Activated T-cell treated with anti-CD3 and anti-CD28 coated beads for 1 hour (primary cell): ENCODE measurements around the gene STX5.
"Not testable (repeated sequence)": the region's sequence is repeated elsewhere in the genome, so short reads cannot be mapped to it uniquely, and the experiment has no call there.

Experiments
- DNase-seq: peaks from one replicate; pipeline ENCODE4 v3.0.0-alpha.2; 2020; ENCODE audit warnings: low read depth

Gene STX5

DNA sequence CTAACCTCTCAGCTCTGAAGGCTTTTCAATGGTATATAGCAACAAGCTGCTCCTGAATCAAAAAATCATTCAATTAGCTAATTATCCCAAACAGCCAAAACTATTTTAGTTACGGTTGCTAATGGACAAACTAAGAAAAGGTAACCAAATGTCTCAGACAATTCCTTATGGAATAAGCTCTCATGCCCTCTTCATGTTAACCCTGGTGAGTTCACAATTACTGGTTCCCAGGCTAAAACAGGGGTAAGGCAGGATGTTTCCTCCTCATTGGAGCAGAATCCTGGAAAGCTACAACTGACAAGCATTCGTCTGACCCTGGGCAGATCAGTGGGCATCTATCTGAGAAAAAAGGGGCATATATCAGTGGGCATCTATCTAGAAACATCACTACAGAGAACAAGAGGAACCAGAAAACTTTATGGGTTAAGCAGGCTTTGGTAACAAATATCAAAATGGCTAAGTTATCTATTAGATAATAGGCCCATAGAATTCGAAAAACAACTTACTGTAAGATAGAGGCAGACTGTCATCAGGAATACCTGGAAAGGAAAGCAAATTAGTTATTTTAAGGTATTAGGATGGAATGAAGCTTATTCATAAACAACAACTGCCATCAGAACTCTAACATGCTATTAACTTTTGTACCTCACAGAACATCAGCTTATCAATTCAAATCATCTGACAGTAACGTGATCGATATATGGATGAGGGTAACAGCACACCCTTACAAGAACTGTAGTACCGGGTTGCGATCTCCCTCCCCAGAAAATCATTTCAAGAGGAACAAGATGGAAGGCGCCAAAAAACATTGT is 22.4 kb upstream of the STX5 start:
- no peak for DNase-seq

- DNase-seq = no peak
Observed at GRCh38 chr11:62853279-62853965, 21.6 kb upstream of the STX5 start.

DNA sequence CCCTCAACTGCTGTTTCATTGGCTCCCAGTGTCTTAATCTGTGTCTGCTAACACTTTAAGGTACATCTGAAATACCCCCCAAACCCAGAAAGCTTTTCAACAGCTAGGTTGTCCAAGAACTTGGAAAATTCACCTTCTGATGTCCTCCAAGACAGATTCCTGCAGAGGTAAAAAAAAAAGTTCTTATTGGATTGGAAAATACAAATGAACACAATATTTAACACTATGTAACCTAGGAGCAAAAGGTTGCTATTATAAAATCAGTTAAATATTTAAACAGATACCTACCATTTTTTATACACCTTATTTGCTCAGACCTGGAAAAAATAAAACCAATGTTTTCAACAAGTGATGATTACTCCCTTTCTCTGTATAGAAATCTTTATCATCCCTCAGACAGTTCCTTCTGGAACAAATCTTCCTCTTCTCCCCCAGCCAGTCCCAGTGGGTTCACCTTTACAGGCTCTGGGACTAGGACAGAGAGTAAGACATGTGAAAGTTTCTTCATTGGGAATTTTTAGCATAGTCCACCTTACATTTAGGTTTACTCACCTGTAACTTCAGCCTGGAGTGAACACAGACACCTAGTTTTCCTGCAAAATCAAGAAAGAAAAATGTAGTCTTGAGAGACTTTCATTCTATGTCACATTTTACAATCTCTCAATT is 20.8 kb upstream of the STX5 start:
- DNase-seq = no peak

DNA sequence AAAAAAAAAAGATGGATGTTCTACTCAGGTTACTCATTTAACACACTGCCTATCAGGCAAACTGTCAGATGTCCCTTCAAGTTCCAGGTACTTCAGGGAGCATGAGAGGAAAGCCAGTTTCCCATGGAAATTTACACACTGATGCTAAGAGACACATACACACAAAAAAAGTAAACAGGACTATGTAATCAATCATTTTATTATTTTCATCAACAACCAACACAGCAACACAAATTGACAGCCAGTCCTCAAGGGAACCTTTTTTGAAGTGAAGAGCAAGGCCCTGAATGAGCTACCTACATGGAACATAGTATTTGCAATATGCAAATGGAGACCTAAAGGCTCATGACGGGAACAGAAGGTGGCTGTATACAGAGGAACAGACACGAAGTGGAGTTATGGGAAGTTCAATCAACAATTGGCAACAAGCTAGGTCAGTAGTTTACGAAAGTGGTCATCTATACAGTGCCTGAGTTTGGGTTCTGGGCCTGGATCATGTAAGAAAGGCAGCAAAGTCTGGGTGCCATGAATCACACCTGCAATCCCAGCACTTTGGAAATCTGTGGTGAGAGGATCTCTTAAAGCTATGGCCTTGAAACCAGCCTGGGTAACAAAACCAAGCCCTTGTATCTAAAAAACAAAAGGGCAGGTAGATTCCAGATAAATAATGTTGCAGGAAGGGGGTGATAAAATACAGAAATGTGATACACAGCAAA is 20.1 kb upstream of the STX5 start:
- DNase-seq = no peak

GRCh38 chr11:62850911-62851806 is 19.3 kb upstream of the STX5 start:
- DNase-seq = no peak

DNA sequence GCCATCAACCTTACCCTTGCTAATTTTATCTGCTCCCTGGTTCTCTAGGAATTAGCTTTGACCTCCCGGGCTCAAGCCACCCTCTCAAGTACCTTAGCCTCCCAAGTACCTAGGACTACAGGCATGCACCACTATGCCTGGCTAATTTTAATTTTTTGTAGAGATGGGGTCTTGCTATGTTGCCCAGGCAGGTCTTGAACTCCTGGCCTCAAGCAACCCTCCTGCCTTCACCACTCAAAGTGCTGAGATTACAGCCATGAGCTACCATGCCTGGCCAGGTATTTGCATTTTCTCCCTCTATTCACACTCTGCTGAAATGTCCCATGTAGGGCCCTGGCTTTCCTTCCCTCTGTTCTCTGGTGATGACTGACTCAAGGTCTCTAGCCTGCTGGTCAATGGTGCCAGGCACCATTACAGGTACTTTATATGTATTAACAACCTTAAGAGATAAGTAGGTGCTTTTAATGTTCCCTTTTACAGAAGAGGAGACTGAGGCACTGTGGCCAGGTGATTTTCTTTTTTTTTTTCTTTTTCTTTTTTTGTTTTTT is 16.0 kb upstream of the STX5 start:
- no peak for DNase-seq

DNA sequence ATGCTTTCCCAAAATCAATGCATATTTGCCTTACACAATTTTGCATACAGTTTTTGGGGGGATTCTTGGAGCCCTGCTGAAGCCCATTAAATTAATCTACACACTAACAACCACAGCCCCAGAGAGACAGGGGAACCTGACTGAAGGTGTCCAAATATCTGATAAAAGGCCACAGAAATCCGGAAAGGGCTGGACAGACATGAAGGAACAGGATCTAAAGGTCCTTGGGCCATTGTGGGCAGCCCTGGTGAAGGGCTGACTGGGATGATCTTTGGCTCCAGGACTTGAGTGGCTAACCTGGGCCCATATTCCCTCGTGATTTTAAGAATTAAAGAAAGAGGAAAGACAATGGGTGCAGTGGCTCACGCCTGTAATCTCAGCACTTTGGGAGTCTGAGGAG is 14.3 kb upstream of the STX5 start:
- DNase-seq = no peak

DNA sequence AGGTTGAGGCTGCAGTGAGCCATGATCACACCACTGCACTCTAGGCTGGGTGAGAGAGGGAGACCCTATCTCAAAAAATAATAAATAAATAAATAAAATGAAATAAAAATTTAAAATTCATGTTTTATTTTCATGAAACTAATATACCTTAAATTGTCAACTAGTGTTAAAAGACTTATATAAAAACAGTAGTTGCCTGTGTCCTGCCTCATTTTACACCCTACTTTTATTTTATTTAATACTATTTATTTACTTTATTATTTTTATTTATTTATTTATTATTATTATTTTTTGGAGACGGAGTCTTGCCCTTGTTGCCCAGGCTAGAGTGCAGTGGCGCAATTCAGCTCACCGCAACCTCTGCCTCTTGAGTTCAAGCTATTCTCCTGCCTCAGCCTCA is 12.3 kb upstream of the STX5 start:
- no peak for DNase-seq

- no peak for DNase-seq
Observed at GRCh38 chr11:62843466-62843865, 11.6 kb upstream of the STX5 start.

- DNase-seq = not testable (repeated sequence)
Observed at GRCh38 chr11:62842891-62843290, 11.0 kb upstream of the STX5 start.

- DNase-seq = no peak
Observed at GRCh38 chr11:62842171-62842741, 10.4 kb upstream of the STX5 start.

DNA sequence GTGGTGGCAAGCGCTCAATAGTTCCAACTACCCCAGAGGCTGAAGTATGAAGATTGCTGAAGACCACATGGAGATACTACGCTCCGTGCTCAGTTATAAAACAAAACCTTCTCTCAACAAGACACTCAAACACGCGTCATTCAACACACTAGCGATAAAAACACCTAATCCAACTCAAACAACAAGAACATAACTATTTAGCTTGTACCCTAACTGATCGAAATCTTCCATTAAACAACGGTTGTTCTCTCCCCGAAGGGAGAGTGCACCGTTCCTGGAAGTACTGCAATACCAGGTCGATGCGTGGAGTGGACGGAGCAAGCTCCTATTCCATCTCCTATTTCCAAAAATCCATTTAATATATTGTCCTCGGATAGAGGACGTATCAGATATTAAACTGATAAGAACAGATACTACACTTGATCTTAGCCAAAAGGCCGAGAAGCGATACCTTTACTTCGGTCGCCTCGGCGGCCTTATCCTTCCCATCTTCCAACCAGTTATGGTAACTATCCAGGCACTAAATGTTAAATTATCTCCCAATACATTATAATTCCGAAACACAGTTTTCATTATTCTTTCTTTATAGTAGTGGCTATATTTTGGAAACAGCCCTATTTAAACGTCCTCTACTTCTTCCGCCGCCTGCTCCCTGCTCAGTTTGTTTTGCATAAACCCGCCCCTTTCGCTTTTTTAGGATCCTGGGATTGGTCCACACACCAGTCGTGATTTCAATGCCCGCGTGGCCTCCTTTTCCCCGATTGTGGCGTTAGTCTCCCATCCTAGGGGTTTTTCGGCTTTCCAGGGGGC is 9.7 kb upstream of the STX5 start:
- peak; percentile 66 for DNase-seq

- DNase-seq = peak; percentile 56
Observed at GRCh38 chr11:62840721-62841360, 9.0 kb upstream of the STX5 start.

GRCh38 chr11:62839050-62839945 is 7.4 kb upstream of the STX5 start, which contains the start of gene WDR74:
TSS of gene WDR74 (minus strand) at chr11:62839590. CDS start at chr11:62839570, 20 bp downstream.
- peak; percentile 86 for DNase-seq

DNA sequence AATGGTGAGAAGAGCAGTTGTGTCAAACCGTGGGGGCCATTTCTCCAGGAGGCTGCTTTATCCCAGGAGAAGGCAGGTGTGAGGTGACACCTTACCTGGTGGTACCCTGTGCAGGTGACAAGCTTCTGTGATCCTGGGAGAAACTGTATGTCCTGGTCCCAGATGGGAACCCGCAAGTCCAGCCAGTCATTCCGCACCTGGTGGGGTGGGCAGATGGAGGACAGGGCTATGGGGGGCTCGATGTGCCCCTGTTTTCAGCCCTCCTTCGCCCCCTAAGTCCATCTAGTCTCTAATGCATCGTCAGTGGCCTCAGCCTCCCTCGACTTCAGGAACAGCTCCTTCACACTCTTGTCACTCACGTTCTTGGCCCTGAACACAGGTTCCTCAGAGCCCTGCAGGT is 3.5 kb upstream of the STX5 start:
- DNase-seq = no peak

DNA sequence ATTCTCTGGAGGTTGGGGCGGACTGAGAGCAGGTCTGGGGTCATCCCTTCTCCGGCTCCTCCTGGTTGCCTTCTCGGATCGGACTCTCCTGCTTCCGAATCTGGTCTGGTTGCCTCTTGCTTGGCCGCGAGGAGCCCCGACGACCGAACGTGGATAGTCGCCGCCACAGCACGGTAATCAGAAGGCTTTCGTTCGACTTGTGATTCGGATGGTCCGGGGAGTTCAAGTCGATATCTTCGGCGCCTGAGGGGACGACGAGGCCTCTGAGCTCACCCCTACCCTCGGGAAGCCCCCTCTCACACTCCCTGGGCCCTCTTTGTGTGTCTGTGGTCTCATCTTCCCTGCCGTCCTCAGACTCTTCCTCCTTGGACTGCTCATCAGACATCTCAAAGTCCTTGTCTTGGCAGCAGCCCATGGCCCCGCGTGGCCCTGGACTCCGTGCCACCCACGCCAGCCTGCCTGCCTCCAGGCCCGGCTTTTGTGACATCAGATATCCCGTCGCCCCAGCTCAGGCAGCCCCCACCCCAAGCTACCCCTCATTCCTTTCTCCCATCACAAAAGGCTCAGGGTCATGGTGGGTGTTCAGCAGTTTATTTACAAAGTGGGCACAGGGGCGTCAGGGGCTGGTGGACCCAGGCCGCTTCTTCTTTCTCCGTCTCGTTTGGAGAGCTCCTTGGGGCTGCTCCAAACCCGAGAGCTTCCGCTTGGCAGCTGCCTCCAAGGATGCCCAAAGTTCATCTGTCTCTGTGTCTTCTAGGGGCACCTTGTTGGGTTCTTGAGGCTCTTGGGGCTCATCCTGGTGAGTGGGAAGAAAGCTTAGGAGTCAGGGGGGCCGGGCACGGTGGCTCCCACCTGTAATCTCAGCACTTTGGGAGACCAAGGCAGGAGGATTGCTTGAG is 734 bp upstream of the STX5 start, which contains the start of gene TEX54:
TSS of gene TEX54 (minus strand) at position 506 of the 899 bp plus-strand sequence.
- DNase-seq = no peak
